Measurements from ENCODE around the gene RGS6.

Gene RGS6

DNA sequence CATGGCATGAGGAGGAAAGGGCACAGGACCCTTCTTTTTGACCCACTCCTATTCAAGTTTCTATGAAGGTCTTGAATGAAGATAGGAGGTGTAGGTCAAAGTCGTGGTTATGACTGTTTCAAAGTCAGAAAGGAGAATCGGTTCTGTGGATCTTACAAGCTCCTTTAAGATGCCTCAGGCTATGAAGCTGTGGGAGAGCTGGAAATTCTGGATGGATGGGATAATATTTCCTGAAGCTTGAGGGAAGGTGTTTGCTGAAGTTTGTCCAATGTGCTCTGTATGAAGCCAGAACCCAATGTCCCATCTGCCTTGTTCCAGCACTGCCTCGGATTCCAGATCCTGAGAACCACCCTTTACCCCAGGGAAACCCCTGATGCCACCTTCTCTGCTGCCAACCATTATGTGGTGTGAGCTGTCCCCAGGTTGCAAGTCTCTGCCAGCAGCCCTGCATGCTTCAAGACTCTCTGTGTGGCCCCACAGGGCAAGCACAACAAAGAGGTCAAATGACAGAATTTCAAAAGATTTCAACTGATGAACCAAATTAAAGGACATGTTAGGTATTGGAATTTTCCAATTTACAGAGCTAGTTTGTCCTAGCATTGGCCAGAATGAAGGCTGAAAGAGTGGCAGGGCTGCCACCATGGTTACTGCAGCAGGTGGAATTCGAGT, 472.0 kb downstream of the RGS6 start:
- H3K4ac ChIP-seq (ENCODE audit: low read depth in 1 of 2, low read length in 2 of 2): no peak overlapping the region
- no peak overlapping the region for H4K91ac ChIP-seq (ENCODE audit: low read length)
- H2BK5ac ChIP-seq (ENCODE audit: low read depth, low read length, poor library complexity, severe bottlenecking): no peak overlapping the region
- H3K9ac ChIP-seq (ENCODE audit: low read length): no peak overlapping the region
- H2AFZ ChIP-seq (ENCODE audit: low read depth, low read length): no peak overlapping the region
- H3K4me1 ChIP-seq (ENCODE audit: control insufficient read depth, insufficient read depth, low read depth, low read length): no peaks in the 10 kb centered on the region
- no peak overlapping the region for H3K18ac ChIP-seq (ENCODE audit: low read depth in 1 of 2, low read length in 2 of 2)
- H2BK12ac ChIP-seq (ENCODE audit: low read length in 2 of 2): no peak overlapping the region
- H3K4me3 ChIP-seq (ENCODE audit: insufficient read depth in 1 of 2, low read depth in 1 of 2, low read length in 2 of 2): no peak overlapping the region
- 69% methylated on average over 4 of the region's 4 CpGs for WGBS
- no peak overlapping the region for H4K8ac ChIP-seq (ENCODE audit: low read length)
- H2BK120ac ChIP-seq (ENCODE audit: low read depth, low read length): no peak overlapping the region
- no peaks in the 10 kb centered on the region for H3K79me1 ChIP-seq (replicated peaks; ENCODE audit: low read length, poor library complexity, severe bottlenecking)
- H3K4me2 ChIP-seq (ENCODE audit: low read length, poor library complexity, severe bottlenecking): no peak overlapping the region
- H3K27ac ChIP-seq (ENCODE audit: low read length, poor library complexity, severe bottlenecking): no peak overlapping the region
- no peaks in the 10 kb centered on the region for H3K36me3 ChIP-seq (ENCODE audit: control insufficient read depth in 1 of 2, insufficient read depth in 2 of 2, low read depth in 1 of 2, low read length in 2 of 2)
- H3K14ac ChIP-seq (ENCODE audit: low read length in 2 of 2): no peak overlapping the region
- peaks cover 0 to 18% of the 10 kb centered on the region in 2 experiments for H3K27me3 ChIP-seq (ENCODE audit: control insufficient read depth in 1 of 2, insufficient read depth in 1 of 2, low read length in 2 of 2)
- H3K9me3 ChIP-seq (ENCODE audit: control insufficient read depth, low read length): peaks cover 6% of the 10 kb centered on the region
- no peak for DNase-seq
- no peak overlapping the region for H3K23ac ChIP-seq (ENCODE audit: low read length in 2 of 2)
- H2AK5ac ChIP-seq (ENCODE audit: low read length, severe bottlenecking): no peak overlapping the region
- no peak overlapping the region for H2BK15ac ChIP-seq (ENCODE audit: low read depth, poor library complexity, severe bottlenecking)

DNA sequence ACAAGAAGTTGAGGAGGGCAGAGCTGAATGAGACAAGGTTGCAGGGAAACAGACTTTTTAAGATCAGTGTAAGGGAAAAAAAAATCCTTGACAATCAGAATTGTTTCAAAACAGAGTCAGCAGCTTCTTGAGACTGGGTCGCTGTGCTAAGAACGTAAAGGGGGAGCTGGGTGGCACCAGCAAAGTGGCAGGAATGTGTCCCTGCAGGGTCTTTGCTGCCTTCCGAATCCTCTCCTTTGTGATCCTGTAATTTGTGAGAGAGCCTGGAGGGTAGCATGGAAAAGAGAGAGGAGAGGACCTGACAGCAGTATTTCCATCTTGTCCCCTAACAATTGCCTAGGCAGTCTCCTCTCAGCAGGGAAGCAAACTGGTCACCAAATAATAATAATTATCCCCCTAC, 472.8 kb downstream of the RGS6 start:
- H3K9ac ChIP-seq (ENCODE audit: low read length): no peak overlapping the region
- no peak overlapping the region for H2BK120ac ChIP-seq (ENCODE audit: low read depth, low read length)
- H2BK5ac ChIP-seq (ENCODE audit: low read depth, low read length, poor library complexity, severe bottlenecking): no peak overlapping the region
- H3K23ac ChIP-seq (ENCODE audit: low read length in 2 of 2): no peak overlapping the region
- H2BK15ac ChIP-seq (ENCODE audit: low read depth, poor library complexity, severe bottlenecking): no peak overlapping the region
- no peak overlapping the region for H2BK12ac ChIP-seq (ENCODE audit: low read length in 2 of 2)
- H4K91ac ChIP-seq (ENCODE audit: low read length): no peak overlapping the region
- H3K27me3 ChIP-seq (ENCODE audit: control insufficient read depth in 1 of 2, insufficient read depth in 1 of 2, low read length in 2 of 2): peaks cover 0 to 18% of the 10 kb centered on the region in 2 experiments
- 39% methylated on average over 3 of the region's 3 CpGs for WGBS
- no peaks in the 10 kb centered on the region for H3K4me1 ChIP-seq (ENCODE audit: control insufficient read depth, insufficient read depth, low read depth, low read length)
- H3K36me3 ChIP-seq (ENCODE audit: control insufficient read depth in 1 of 2, insufficient read depth in 2 of 2, low read depth in 1 of 2, low read length in 2 of 2): no peaks in the 10 kb centered on the region
- H3K9me3 ChIP-seq (ENCODE audit: control insufficient read depth, low read length): peaks cover 6% of the 10 kb centered on the region
- no peak overlapping the region for H4K8ac ChIP-seq (ENCODE audit: low read length)
- no peak overlapping the region for H3K4ac ChIP-seq (ENCODE audit: low read depth in 1 of 2, low read length in 2 of 2)
- H3K4me3 ChIP-seq (ENCODE audit: insufficient read depth in 1 of 2, low read depth in 1 of 2, low read length in 2 of 2): no peak overlapping the region
- DNase-seq: no peak
- no peak overlapping the region for H3K14ac ChIP-seq (ENCODE audit: low read length in 2 of 2)
- no peak overlapping the region for H2AFZ ChIP-seq (ENCODE audit: low read depth, low read length)
- H2AK5ac ChIP-seq (ENCODE audit: low read length, severe bottlenecking): no peak overlapping the region
- no peak overlapping the region for H3K4me2 ChIP-seq (ENCODE audit: low read length, poor library complexity, severe bottlenecking)
- no peak overlapping the region for H3K18ac ChIP-seq (ENCODE audit: low read depth in 1 of 2, low read length in 2 of 2)
- H3K79me1 ChIP-seq (replicated peaks; ENCODE audit: low read length, poor library complexity, severe bottlenecking): no peaks in the 10 kb centered on the region
- H3K27ac ChIP-seq (ENCODE audit: low read length, poor library complexity, severe bottlenecking): no peak overlapping the region

DNA sequence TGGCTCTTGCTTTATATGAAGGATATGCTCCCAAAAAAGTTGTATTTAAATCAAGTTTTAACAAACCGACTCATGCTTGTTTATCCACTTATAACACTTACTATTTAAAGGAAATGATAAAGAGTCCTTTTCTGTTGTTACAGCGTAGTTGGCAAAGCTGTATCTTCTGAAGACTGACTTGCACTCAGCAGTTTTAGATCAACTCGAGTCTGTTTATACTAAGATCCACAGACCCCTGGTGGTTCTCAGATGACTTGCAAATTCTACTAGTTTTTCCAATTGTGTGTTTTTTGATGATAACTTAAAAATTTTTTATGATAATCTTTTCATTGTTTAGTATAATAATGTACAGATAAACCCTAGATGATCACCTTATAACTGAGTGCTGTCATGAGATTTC, 475.8 kb downstream of the RGS6 start:
- 89% methylated on average over 1 of the region's 3 CpGs for WGBS

DNA sequence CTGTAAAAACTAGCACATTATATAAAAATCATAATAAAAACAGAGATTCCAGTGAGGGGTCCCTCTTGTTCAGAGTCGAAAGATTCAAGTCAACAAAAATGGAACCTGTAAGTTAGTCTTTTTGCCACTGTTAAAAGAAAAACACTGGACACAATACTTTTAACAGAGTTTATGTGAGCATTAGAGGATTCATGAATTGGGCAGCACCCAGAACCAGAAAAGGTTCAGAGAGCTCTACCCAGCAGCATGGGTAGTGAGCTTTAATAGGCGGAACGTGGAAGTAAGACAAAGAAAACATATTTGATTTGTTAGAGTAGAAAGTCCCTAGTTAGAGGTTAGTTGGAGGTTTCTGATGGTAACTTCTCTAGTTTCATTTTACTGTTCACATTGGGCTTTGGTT, 476.8 kb downstream of the RGS6 start:
- no peak overlapping the region for H3K18ac ChIP-seq (ENCODE audit: low read depth in 1 of 2, low read length in 2 of 2)

More for the DNA sequence above, 475.8 kb downstream of the RGS6 start:
- Histone ChIP-seq H3K9ac (ENCODE audit: low read length) (no peak overlapping the region), H2BK5ac (ENCODE audit: low read depth, low read length, poor library complexity, severe bottlenecking) (no peak overlapping the region), H3K27me3 (ENCODE audit: control insufficient read depth in 1 of 2, insufficient read depth in 1 of 2, low read length in 2 of 2) (peaks cover 0 to 15% of the 10 kb centered on the region in 2 experiments), H3K14ac (ENCODE audit: low read length in 2 of 2) (no peak overlapping the region), H3K4me1 (ENCODE audit: control insufficient read depth, insufficient read depth, low read depth, low read length) (no peaks in the 10 kb centered on the region), H3K36me3 (ENCODE audit: control insufficient read depth in 1 of 2, insufficient read depth in 2 of 2, low read depth in 1 of 2, low read length in 2 of 2) (no peaks in the 10 kb centered on the region), H4K8ac (ENCODE audit: low read length) (no peak overlapping the region), H4K91ac (ENCODE audit: low read length) (no peak overlapping the region), H3K4me3 (ENCODE audit: insufficient read depth in 1 of 2, low read depth in 1 of 2, low read length in 2 of 2) (no peak overlapping the region), H3K23ac (ENCODE audit: low read length in 2 of 2) (no peak overlapping the region), H3K9me3 (ENCODE audit: control insufficient read depth, low read length) (peaks cover 6% of the 10 kb centered on the region), H2BK12ac (ENCODE audit: low read length in 2 of 2) (no peak overlapping the region), H3K27ac (ENCODE audit: low read length, poor library complexity, severe bottlenecking) (no peak overlapping the region), H2AFZ (ENCODE audit: low read depth, low read length) (no peak overlapping the region), H2BK15ac (ENCODE audit: low read depth, poor library complexity, severe bottlenecking) (no peak overlapping the region), H3K79me1 (replicated peaks; ENCODE audit: low read length, poor library complexity, severe bottlenecking) (no peaks in the 10 kb centered on the region), H3K18ac (ENCODE audit: low read depth in 1 of 2, low read length in 2 of 2) (no peak overlapping the region), H2AK5ac (ENCODE audit: low read length, severe bottlenecking) (no peak overlapping the region), H3K4ac (ENCODE audit: low read depth in 1 of 2, low read length in 2 of 2) (no peak overlapping the region), H2BK120ac (ENCODE audit: low read depth, low read length) (no peak overlapping the region), H3K4me2 (ENCODE audit: low read length, poor library complexity, severe bottlenecking) (no peak overlapping the region)
- no peak for DNase-seq

More for the DNA sequence above, 476.8 kb downstream of the RGS6 start:
- H3K23ac ChIP-seq (ENCODE audit: low read length in 2 of 2): no peak overlapping the region
- no peak overlapping the region for H2AK5ac ChIP-seq (ENCODE audit: low read length, severe bottlenecking)
- H3K36me3 ChIP-seq (ENCODE audit: control insufficient read depth in 1 of 2, insufficient read depth in 2 of 2, low read depth in 1 of 2, low read length in 2 of 2): no peaks in the 10 kb centered on the region
- H3K27ac ChIP-seq (ENCODE audit: low read length, poor library complexity, severe bottlenecking): no peak overlapping the region
- WGBS: 88% methylated on average over 2 of the region's 3 CpGs
- no peak overlapping the region for H2AFZ ChIP-seq (ENCODE audit: low read depth, low read length)
- no peak overlapping the region for H4K8ac ChIP-seq (ENCODE audit: low read length)
- no peaks in the 10 kb centered on the region for H3K79me1 ChIP-seq (replicated peaks; ENCODE audit: low read length, poor library complexity, severe bottlenecking)
- no peak overlapping the region for H3K4ac ChIP-seq (ENCODE audit: low read depth in 1 of 2, low read length in 2 of 2)
- no peaks in the 10 kb centered on the region for H3K4me1 ChIP-seq (ENCODE audit: control insufficient read depth, insufficient read depth, low read depth, low read length)
- no peak overlapping the region for H3K14ac ChIP-seq (ENCODE audit: low read length in 2 of 2)
- H3K9ac ChIP-seq (ENCODE audit: low read length): no peak overlapping the region
- no peak overlapping the region for H2BK15ac ChIP-seq (ENCODE audit: low read depth, poor library complexity, severe bottlenecking)
- H2BK5ac ChIP-seq (ENCODE audit: low read depth, low read length, poor library complexity, severe bottlenecking): no peak overlapping the region
- DNase-seq: no peak
- no peak overlapping the region for H2BK120ac ChIP-seq (ENCODE audit: low read depth, low read length)
- H3K9me3 ChIP-seq (ENCODE audit: control insufficient read depth, low read length): peaks cover 6% of the 10 kb centered on the region
- H2BK12ac ChIP-seq (ENCODE audit: low read length in 2 of 2): no peak overlapping the region
- no peak overlapping the region for H4K91ac ChIP-seq (ENCODE audit: low read length)
- H3K4me2 ChIP-seq (ENCODE audit: low read length, poor library complexity, severe bottlenecking): no peak overlapping the region
- peaks cover 0 to 13% of the 10 kb centered on the region in 2 experiments for H3K27me3 ChIP-seq (ENCODE audit: control insufficient read depth in 1 of 2, insufficient read depth in 1 of 2, low read length in 2 of 2)
- H3K4me3 ChIP-seq (ENCODE audit: insufficient read depth in 1 of 2, low read depth in 1 of 2, low read length in 2 of 2): no peak overlapping the region
